Neuronal stem cell (in vitro differentiated cells): ENCODE measurements around the gene DRD3.

ENCODE experiments used
- DNase-seq: peaks from one replicate; pipeline ENCODE4 v3.0.0-alpha.2; 2013; ENCODE audit warnings: low spot score
- H2AFZ ChIP-seq: one replicate; pipeline ENCODE4 v1.6.1; 2013; ENCODE audit warnings: mild to moderate bottlenecking, low read length, inconsistent platforms
- H2AK5ac ChIP-seq: 2 replicates; pipeline ENCODE4 v1.6.1; 2013; ENCODE audit warnings: low read depth, mild to moderate bottlenecking, inconsistent platforms, low read length, moderate library complexity, mixed read lengths
- H2BK120ac ChIP-seq: 2 replicates; pipeline ENCODE4 v1.6.1; 2013; ENCODE audit warnings: low read depth, mild to moderate bottlenecking, inconsistent platforms, low read length, moderate library complexity, mixed read lengths
- H2BK12ac ChIP-seq: one replicate; pipeline ENCODE4 v1.6.1; 2013; ENCODE audit warnings: low read length, inconsistent platforms
- H2BK15ac ChIP-seq: 2 replicates; pipeline ENCODE4 v1.6.1; 2013; ENCODE audit warnings: mild to moderate bottlenecking, low read length, inconsistent platforms, mixed read lengths
- H2BK5ac ChIP-seq: one replicate; pipeline ENCODE4 v1.6.1; 2013; ENCODE audit warnings: inconsistent platforms, mild to moderate bottlenecking, low read length, moderate library complexity
- H3K14ac ChIP-seq: one replicate; pipeline ENCODE4 v1.6.1; 2013; ENCODE audit warnings: low read length, inconsistent platforms
- H3K18ac ChIP-seq: 2 replicates; pipeline ENCODE4 v1.6.1; 2013; ENCODE audit warnings: low read length, inconsistent platforms
- H3K23ac ChIP-seq: 2 replicates; pipeline ENCODE4 v1.6.1; 2013; ENCODE audit warnings: low read depth, mild to moderate bottlenecking, mixed read lengths, low read length, inconsistent platforms; ENCODE audit not compliant: poor library complexity
- H3K27ac ChIP-seq: replicated peaks from 3 replicates; pipeline ENCODE4 v1.5.1; 2013; ENCODE audit warnings: low read length, inconsistent platforms
- H3K27me3 ChIP-seq, 3 experiments: 2 replicates each; pipeline ENCODE4 v1.6.1; 2013; ENCODE audit warnings: low read length in 3 of 3, mild to moderate bottlenecking in 2 of 3, inconsistent platforms in 1 of 3, low read depth in 1 of 3, mixed read lengths in 1 of 3, moderate library complexity in 1 of 3; ENCODE audit not compliant: control insufficient read depth in 3 of 3, insufficient read depth in 3 of 3
- H3K36me3 ChIP-seq, 2 donors: replicated peaks in 1 of 2; 2 replicates each; pipeline ENCODE4 v1.6.1; 2013; ENCODE audit warnings: low read length in 2 of 2; ENCODE audit not compliant: control insufficient read depth in 2 of 2, insufficient read depth in 2 of 2
- H3K4ac ChIP-seq: 2 replicates; pipeline ENCODE4 v1.6.1; 2013; ENCODE audit warnings: inconsistent platforms, mild to moderate bottlenecking, low read length, moderate library complexity
- H3K4me1 ChIP-seq, 2 donors: 1 replicate in 1 of 2; 2 replicates in 1 of 2; pipeline ENCODE4 v1.6.1; 2013; ENCODE audit warnings: low read length in 2 of 2, low read depth in 1 of 2; ENCODE audit not compliant: control insufficient read depth in 2 of 2, insufficient read depth in 1 of 2
- H3K4me2 ChIP-seq: one replicate; pipeline ENCODE4 v1.6.1; 2013; ENCODE audit warnings: mild to moderate bottlenecking, low read length, inconsistent platforms; ENCODE audit not compliant: insufficient read depth, poor library complexity, severe bottlenecking
- H3K4me3 ChIP-seq, 2 donors: 2 replicates each; pipeline ENCODE4 v1.5.1; 2013; ENCODE audit warnings: low read length in 2 of 2, mild to moderate bottlenecking in 2 of 2, inconsistent platforms in 1 of 2, moderate library complexity in 1 of 2
- H3K79me1 ChIP-seq: one replicate; pipeline ENCODE4 v1.6.1; 2013; ENCODE audit warnings: low read depth, mild to moderate bottlenecking, inconsistent platforms, low read length, moderate library complexity
- H3K9ac ChIP-seq: one replicate; pipeline ENCODE4 v1.6.1; 2013; ENCODE audit warnings: mild to moderate bottlenecking, low read depth, low read length, inconsistent platforms; ENCODE audit not compliant: poor library complexity
- H3K9me3 ChIP-seq, 2 donors: replicated peaks in 1 of 2; 2 replicates each; pipeline versions ENCODE3 to v1.6.1; 2013; ENCODE audit warnings: low read length in 2 of 2, mild to moderate bottlenecking in 2 of 2, inconsistent platforms in 1 of 2, low read depth in 1 of 2, mixed read lengths in 1 of 2, moderate library complexity in 1 of 2; ENCODE audit not compliant: control insufficient read depth in 2 of 2, insufficient read depth in 1 of 2
- H4K8ac ChIP-seq: one replicate; pipeline ENCODE4 v1.6.1; 2013; ENCODE audit warnings: low read depth, mild to moderate bottlenecking, inconsistent platforms, low read length, moderate library complexity
- H4K91ac ChIP-seq: one replicate; pipeline ENCODE4 v1.6.1; 2013; ENCODE audit warnings: low read length, low read depth, mild to moderate bottlenecking, inconsistent platforms; ENCODE audit not compliant: poor library complexity
- WGBS, 2 donors: extraction: QIAGEN DNeasy Blood & Tissue Kit; methylation state at CpG; one replicate each; pipeline ENCODE4 v1.1.7; 2013; ENCODE audit warnings: missing lambda C conversion rate in 2 of 2, mixed read lengths in 1 of 2; ENCODE audit not compliant: insufficient read length in 2 of 2, insufficient replicate concordance in 1 of 2; ENCODE audit errors: extremely low coverage in 2 of 2; 5-methylcytosine and 5-hydroxymethylcytosine counted together

DRD3 gene

GRCh38 chr3:114127517-114127916, 51.3 kb downstream of the DRD3 start:
- Histone ChIP-seq H2AK5ac (no peak overlapping the region), H2BK5ac (no peak overlapping the region), H3K9ac (no peak overlapping the region), H2BK12ac (no peak overlapping the region), H3K18ac (no peak overlapping the region), H4K91ac (no peak overlapping the region), H3K27me3 (no peaks in the 10 kb centered on the region), H2BK15ac (no peak overlapping the region), H4K8ac (no peak overlapping the region), H3K9me3 (no peaks in the 10 kb centered on the region), H3K4ac (no peak overlapping the region), H3K4me3 (no peak overlapping the region), H3K36me3 (no peaks in the 10 kb centered on the region), H3K27ac (no peak overlapping the region), H3K23ac (no peak overlapping the region), H3K14ac (no peak overlapping the region), H3K4me1 (peaks cover 2 to 5% of the 10 kb centered on the region in 2 donors), H2BK120ac (no peak overlapping the region), H3K79me1 (no peaks in the 10 kb centered on the region), H2AFZ (no peak overlapping the region), H3K4me2 (no peak overlapping the region)
- no peak for DNase-seq
- WGBS, 2 donors: no CpG with 5 or more reads among the region's 3 CpGs

GRCh38 chr3:114126461-114126860, 52.4 kb downstream of the DRD3 start:
- Histone ChIP-seq H2BK15ac (no peak overlapping the region), H2BK5ac (no peak overlapping the region), H3K4me1 (peaks cover 6 to 10% of the 10 kb centered on the region in 2 donors), H3K4ac (no peak overlapping the region), H3K27me3 (no peaks in the 10 kb centered on the region), H4K8ac (no peak overlapping the region), H3K23ac (no peak overlapping the region), H3K9ac (no peak overlapping the region), H2BK120ac (no peak overlapping the region), H2AK5ac (no peak overlapping the region), H3K4me2 (no peak overlapping the region), H3K4me3 (no peak overlapping the region), H2AFZ (no peak overlapping the region), H3K79me1 (no peaks in the 10 kb centered on the region), H3K36me3 (no peaks in the 10 kb centered on the region), H4K91ac (no peak overlapping the region), H3K18ac (no peak overlapping the region), H3K27ac (no peak overlapping the region), H3K9me3 (no peaks in the 10 kb centered on the region), H2BK12ac (no peak overlapping the region), H3K14ac (no peak overlapping the region)
- DNase-seq: no peak
- no CpG with 5 or more reads among the region's 1 CpG for WGBS, 2 donors

- WGBS, 2 donors: no CpG with 5 or more reads among the region's 4 CpGs
- Histone ChIP-seq H2BK12ac (no peak overlapping the region), H3K4me3 (no peak overlapping the region), H3K36me3 (no peaks in the 10 kb centered on the region), H2BK120ac (no peak overlapping the region), H3K79me1 (no peaks in the 10 kb centered on the region), H4K91ac (no peak overlapping the region), H2BK15ac (no peak overlapping the region), H3K4me2 (no peak overlapping the region), H3K4me1 (peaks cover 7 to 10% of the 10 kb centered on the region in 2 donors), H2BK5ac (no peak overlapping the region), H3K27me3 (no peaks in the 10 kb centered on the region), H3K9me3 (no peaks in the 10 kb centered on the region), H2AFZ (peak overlapping the region; percentile 17), H4K8ac (no peak overlapping the region), H3K4ac (no peak overlapping the region), H2AK5ac (no peak overlapping the region), H3K23ac (no peak overlapping the region), H3K9ac (no peak overlapping the region), H3K14ac (no peak overlapping the region), H3K27ac (no peak overlapping the region), H3K18ac (no peak overlapping the region)
- DNase-seq: no peak
Observed at GRCh38 chr3:114122027-114122709, 56.7 kb downstream of the DRD3 start.

GRCh38 chr3:114120211-114120610, 58.6 kb downstream of the DRD3 start:
- H3K27me3 ChIP-seq: no peaks in the 10 kb centered on the region
- no peak overlapping the region for H2AK5ac ChIP-seq
- no peak overlapping the region for H2BK15ac ChIP-seq
- H3K36me3 ChIP-seq: no peaks in the 10 kb centered on the region
- H2AFZ ChIP-seq: no peak overlapping the region
- H3K27ac ChIP-seq: no peak overlapping the region
- no CpG with 5 or more reads among the region's 3 CpGs for WGBS, 2 donors
- H2BK12ac ChIP-seq: no peak overlapping the region
- H3K23ac ChIP-seq: no peak overlapping the region
- no peaks in the 10 kb centered on the region for H3K79me1 ChIP-seq
- no peak overlapping the region for H3K4me3 ChIP-seq
- no peak overlapping the region for H2BK120ac ChIP-seq
- no peak overlapping the region for H4K8ac ChIP-seq
- no peak for DNase-seq
- no peak overlapping the region for H3K9ac ChIP-seq
- H3K4me2 ChIP-seq: no peak overlapping the region
- H3K9me3 ChIP-seq: no peaks in the 10 kb centered on the region
- H3K4me1 ChIP-seq: peaks cover 7 to 10% of the 10 kb centered on the region in 2 donors
- H3K18ac ChIP-seq: no peak overlapping the region
- no peak overlapping the region for H4K91ac ChIP-seq
- no peak overlapping the region for H3K14ac ChIP-seq
- H3K4ac ChIP-seq: no peak overlapping the region
- no peak overlapping the region for H2BK5ac ChIP-seq
